BLaER1 (cell line): ENCODE measurements around the gene TLK2.

Source experiments
- H3K27ac ChIP-seq: shearing (Covaris generic); formaldehyde crosslinking; 2 replicates; pipeline ENCODE4 v1.8.1; 2022
- H3K27me3 ChIP-seq: shearing (Covaris generic); formaldehyde crosslinking; 2 replicates; pipeline ENCODE4 v1.8.1; 2022
- H3K36me3 ChIP-seq: shearing (Covaris generic); formaldehyde crosslinking; 2 replicates; pipeline ENCODE4 v1.8.1; 2022
- H3K4me1 ChIP-seq: shearing (Covaris generic); formaldehyde crosslinking; 2 replicates; pipeline ENCODE4 v1.8.1; 2022
- H3K4me2 ChIP-seq: shearing (Covaris generic); formaldehyde crosslinking; 2 replicates; pipeline ENCODE4 v1.8.1; 2022
- H3K4me3 ChIP-seq: shearing (Covaris generic); formaldehyde crosslinking; 2 replicates; pipeline ENCODE4 v1.8.1; 2022
- H3K9ac ChIP-seq: shearing (Covaris generic); formaldehyde crosslinking; 2 replicates; pipeline ENCODE4 v1.8.1; 2022
- H3K9me3 ChIP-seq: shearing (Covaris generic); formaldehyde crosslinking; 2 replicates; pipeline ENCODE4 v1.8.1; 2022
- H4K20me1 ChIP-seq: shearing (Covaris generic); formaldehyde crosslinking; 2 replicates; pipeline ENCODE4 v1.8.1; 2022
- Cebpa-rat ChIP-seq: shearing (Covaris generic); IDR thresholded peaks from 2 replicates; pipeline ENCODE4 v1.8.1; 2022

Gene TLK2

GRCh38 chr17:62648956-62649294 is 170.3 kb downstream of the TLK2 start:
- peak overlapping the region; percentile 41; the same call in 1 of the 2 replicates for H3K27ac ChIP-seq

GRCh38 chr17:62649570-62649969 is 170.9 kb downstream of the TLK2 start:
- Histone ChIP-seq H3K36me3 (peaks cover 16% of the 10 kb centered on the region), H3K9me3 (no peaks in the 10 kb centered on the region), H3K27ac (no peak overlapping the region), H4K20me1 (peaks cover 23% of the 10 kb centered on the region; the same call in 1 of the 2 replicates), H3K27me3 (no peaks in the 10 kb centered on the region), H3K9ac (no peak overlapping the region), H3K4me2 (no peak overlapping the region), H3K4me1 (peaks cover 53% of the 10 kb centered on the region), H3K4me3 (no peak overlapping the region)
- no peak for TF ChIP-seq Cebpa-rat

More at GRCh38 chr17:62648956-62649294, 170.3 kb downstream of the TLK2 start:
- H4K20me1 ChIP-seq = peaks cover 27% of the 10 kb centered on the region; the same call in 1 of the 2 replicates
- H3K36me3 ChIP-seq = peaks cover 16% of the 10 kb centered on the region; the same call in 1 of the 2 replicates
- H3K4me1 ChIP-seq = peaks cover 48% of the 10 kb centered on the region
- peak overlapping the region; percentile 63 for H3K4me2 ChIP-seq
- no peak for TF ChIP-seq Cebpa-rat
- no peaks in the 10 kb centered on the region for H3K27me3 ChIP-seq
- no peak overlapping the region for H3K4me3 ChIP-seq
- H3K9me3 ChIP-seq = no peaks in the 10 kb centered on the region
- peak overlapping the region; percentile 29; the same call in 1 of the 2 replicates for H3K9ac ChIP-seq

- TF ChIP-seq Cebpa-rat = no peak
- Histone ChIP-seq H3K4me2 (no peak overlapping the region), H3K4me1 (peaks cover 53% of the 10 kb centered on the region)
These were observed 172.0 kb downstream of the TLK2 start for GRCh38 chr17:62650587-62650986.

GRCh38 chr17:62652251-62653001 is 173.8 kb downstream of the TLK2 start:
- peak overlapping the region; percentile 100 for H3K4me2 ChIP-seq
- H3K9ac ChIP-seq = peak overlapping the region; percentile 83
- peaks cover 19% of the 10 kb centered on the region; the same call in 1 of the 2 replicates for H4K20me1 ChIP-seq
- peaks cover 53% of the 10 kb centered on the region for H3K4me1 ChIP-seq
- H3K27me3 ChIP-seq = no peaks in the 10 kb centered on the region
- TF ChIP-seq Cebpa-rat = no peak
- no peaks in the 10 kb centered on the region for H3K9me3 ChIP-seq
- peaks cover 29% of the 10 kb centered on the region for H3K36me3 ChIP-seq
- peak overlapping the region; percentile 92 for H3K27ac ChIP-seq
- H3K4me3 ChIP-seq = peak overlapping the region; percentile 73

More at GRCh38 chr17:62650587-62650986, 172.0 kb downstream of the TLK2 start:
- Histone ChIP-seq H3K9ac (no peak overlapping the region), H3K36me3 (peaks cover 20% of the 10 kb centered on the region), H3K9me3 (no peaks in the 10 kb centered on the region), H3K27ac (no peak overlapping the region), H3K27me3 (no peaks in the 10 kb centered on the region), H3K4me3 (no peak overlapping the region), H4K20me1 (peaks cover 19% of the 10 kb centered on the region; the same call in 1 of the 2 replicates)

- Histone ChIP-seq H3K27ac (peak overlapping the region; percentile 92), H3K9me3 (no peaks in the 10 kb centered on the region), H4K20me1 (peaks cover 17% of the 10 kb centered on the region; the same call in 1 of the 2 replicates), H3K27me3 (no peaks in the 10 kb centered on the region), H3K9ac (peak overlapping the region; percentile 83), H3K4me2 (peak overlapping the region; percentile 100), H3K4me3 (peak overlapping the region; percentile 73), H3K4me1 (peaks cover 50% of the 10 kb centered on the region), H3K36me3 (peaks cover 25% of the 10 kb centered on the region)
- no peak for TF ChIP-seq Cebpa-rat
These were observed 174.6 kb downstream of the TLK2 start for GRCh38 chr17:62653002-62653825.

GRCh38 chr17:62653826-62654761 is 175.5 kb downstream of the TLK2 start:
- Histone ChIP-seq H3K27ac (peak overlapping the region; percentile 26), H3K9me3 (peaks cover 2% of the 10 kb centered on the region), H3K27me3 (no peaks in the 10 kb centered on the region), H3K36me3 (peaks cover 32% of the 10 kb centered on the region), H3K4me2 (peak overlapping the region; percentile 100), H3K4me1 (peaks cover 41% of the 10 kb centered on the region), H3K9ac (peak overlapping the region; percentile 83; the same call in 1 of the 2 replicates), H3K4me3 (peak overlapping the region; percentile 73; the same call in 1 of the 2 replicates), H4K20me1 (peaks cover 9% of the 10 kb centered on the region; the same call in 1 of the 2 replicates)
- TF ChIP-seq Cebpa-rat = no peak

GRCh38 chr17:62655656-62656055 is 177.0 kb downstream of the TLK2 start:
- H3K27me3 ChIP-seq = no peaks in the 10 kb centered on the region
- H3K36me3 ChIP-seq = peaks cover 48% of the 10 kb centered on the region
- no peak overlapping the region for H3K4me3 ChIP-seq
- no peak overlapping the region for H3K27ac ChIP-seq
- H3K9ac ChIP-seq = no peak overlapping the region
- H3K4me1 ChIP-seq = peaks cover 32% of the 10 kb centered on the region
- no peak for TF ChIP-seq Cebpa-rat
- peaks cover 18% of the 10 kb centered on the region for H3K9me3 ChIP-seq
- no peak overlapping the region for H3K4me2 ChIP-seq
- H4K20me1 ChIP-seq = peaks cover 9% of the 10 kb centered on the region; the same call in 1 of the 2 replicates

GRCh38 chr17:62656446-62656845 is 177.8 kb downstream of the TLK2 start:
- Histone ChIP-seq H3K9me3 (peaks cover 23% of the 10 kb centered on the region), H3K4me1 (peaks cover 26% of the 10 kb centered on the region), H3K9ac (no peak overlapping the region), H4K20me1 (peaks cover 9% of the 10 kb centered on the region; the same call in 1 of the 2 replicates), H3K4me3 (no peak overlapping the region), H3K27ac (no peak overlapping the region), H3K36me3 (peaks cover 52% of the 10 kb centered on the region), H3K27me3 (no peaks in the 10 kb centered on the region), H3K4me2 (no peak overlapping the region)
- TF ChIP-seq Cebpa-rat = no peak
